HepG2 (cell line): ENCODE results near the gene SNAI3. TPM values are rescaled to one million over a fixed set of nuclear protein-coding genes. Genes with fewer than 3 reads are reported as not detected.

Experiments
- CSRNP1 ChIP-seq: sonication (generic); formaldehyde crosslinking; IDR thresholded peaks from 2 replicates; pipeline ENCODE4 v1.8.1; 2023; ENCODE audit warnings: mild to moderate bottlenecking, missing genetic modification reagents
- EED ChIP-seq: sonication (generic); formaldehyde crosslinking; IDR thresholded peaks from 2 replicates; pipeline ENCODE4 v1.5.0; 2020; ENCODE audit warnings: mild to moderate bottlenecking, missing genetic modification reagents
- HNF1B ChIP-seq: sonication (generic); formaldehyde crosslinking; IDR thresholded peaks from 2 replicates; pipeline ENCODE4 v1.5.1; 2020; ENCODE audit warnings: mild to moderate bottlenecking, moderate library complexity, missing genetic modification reagents
- PHF20 ChIP-seq: sonication (generic); formaldehyde crosslinking; IDR thresholded peaks from 2 replicates; pipeline ENCODE4 v1.5.0; 2020; ENCODE audit warnings: mild to moderate bottlenecking, missing genetic modification reagents
- PHF5A ChIP-seq: IDR thresholded peaks from one replicate; pipeline ENCODE4 v1.6.1; 2018; ENCODE audit warnings: low read depth, missing genetic modification reagents; ENCODE audit not compliant: unreplicated experiment
- PRDM10 ChIP-seq: sonication (generic); formaldehyde crosslinking; IDR thresholded peaks from 2 replicates; pipeline ENCODE4 v1.4.0; 2020; ENCODE audit warnings: low read depth, missing genetic modification reagents
- SAP130 ChIP-seq: IDR thresholded peaks from 2 replicates; pipeline ENCODE4 v1.6.1; 2016; ENCODE audit warnings: low read depth
- SATB2 ChIP-seq: sonication (generic); formaldehyde crosslinking; IDR thresholded peaks from 2 replicates; pipeline ENCODE4 v1.5.0; 2020; ENCODE audit warnings: missing genetic modification reagents
- SP2 ChIP-seq: sonication (generic); formaldehyde crosslinking; IDR thresholded peaks from 2 replicates; pipeline ENCODE4 v1.5.1; 2020; ENCODE audit warnings: mild to moderate bottlenecking, missing genetic modification reagents
- ZBTB7B ChIP-seq: sonication (generic); formaldehyde crosslinking; IDR thresholded peaks from 2 replicates; pipeline ENCODE4 v1.4.0; 2020; ENCODE audit warnings: missing genetic modification reagents
- ZNF225 ChIP-seq: sonication (generic); formaldehyde crosslinking; IDR thresholded peaks from 2 replicates; pipeline ENCODE4 v1.4.0; 2020; ENCODE audit warnings: mild to moderate bottlenecking, missing genetic modification reagents
- ZNF367 ChIP-seq: sonication (generic); formaldehyde crosslinking; IDR thresholded peaks from 2 replicates; pipeline ENCODE4 v1.4.0; 2020; ENCODE audit warnings: missing genetic modification reagents, borderline replicate concordance
- ZSCAN22 ChIP-seq: sonication (generic); formaldehyde crosslinking; IDR thresholded peaks from 2 replicates; pipeline ENCODE4 v1.4.0; 2020; ENCODE audit warnings: mild to moderate bottlenecking, missing genetic modification reagents
- polyA plus RNA-seq, 8 experiments: library from polyadenylated mRNA; depleted of rRNA in 3 of 8; stranded (reverse) in 7 of 8; unstranded in 1 of 8; fragments of >200 nt; fragmentation: Illumina TruSeq in 4 of 8; extraction: Trizol in 4 of 8; gene quantifications; 2 replicates each; pipeline versions ENCODE4 v1.2.1 to v1.2.3, GENCODE V29; 2011 to 2016; ENCODE audit warnings: low read depth in 4 of 8, missing spikeins in 1 of 8, mixed read lengths in 1 of 8; ENCODE audit not compliant: insufficient read depth in 1 of 8
- total RNA-seq, 5 experiments: library from RNA; depleted of rRNA; stranded (reverse); fragments of >200 nt; fragmentation: Illumina TruSeq; extraction: Trizol; gene quantifications; 2 replicates each; pipeline ENCODE4 v1.2.3, GENCODE V29; 2016; ENCODE audit warnings: low read depth in 1 of 5
- TF ChIP-seq, protein P1 (sequence below): sonication (generic); formaldehyde crosslinking; IDR thresholded peaks from 2 replicates; pipeline ENCODE4 v1.8.1; 2023; ENCODE audit warnings: missing genetic modification reagents, mild to moderate bottlenecking, borderline replicate concordance
- TF ChIP-seq, protein P2 (sequence below): fragments of 450-650 bp; IDR thresholded peaks from 2 replicates; pipeline ENCODE4 v1.6.1; 2017; ENCODE audit warnings: mild to moderate bottlenecking
- TF ChIP-seq, protein P3 (sequence below): sonication (generic); formaldehyde crosslinking; IDR thresholded peaks from 2 replicates; pipeline ENCODE4 v1.5.0; 2020; ENCODE audit warnings: mild to moderate bottlenecking, missing genetic modification reagents
- TF ChIP-seq, protein P4 (sequence below): sonication (generic); formaldehyde crosslinking; IDR thresholded peaks from 2 replicates; pipeline ENCODE4 v1.8.1; 2022; ENCODE audit warnings: mild to moderate bottlenecking, missing genetic modification reagents

SNAI3 gene
- total and polyA plus RNA-seq, 2 of the 13 experiments (the other 11 are each of a cell fraction or from before 2014, with no cell fraction given): 0.09 to 0.18 TPM

DNA sequence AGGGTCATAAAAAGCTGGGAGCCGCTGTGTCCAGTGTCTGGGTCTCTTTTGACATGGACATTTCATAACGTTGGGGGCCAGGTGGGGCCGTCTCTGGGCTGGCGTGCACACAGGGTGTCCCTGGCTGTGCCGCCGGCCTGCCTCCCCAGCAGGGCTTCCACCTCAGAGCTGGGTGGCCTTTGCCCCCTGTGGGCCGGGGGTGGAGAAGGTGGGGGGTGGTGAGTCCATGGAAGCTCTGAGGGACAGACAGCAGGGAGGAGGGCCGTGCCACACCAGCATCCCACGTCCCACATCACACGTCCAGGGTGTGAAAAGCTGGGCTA lies 908 bp upstream of the SNAI3 start (continued):
- TF ChIP-seq CSRNP1 (no peak), SAP130 (CRISPR knock-in tag) (peak; percentile 55), ZNF367 (CRISPR knock-in tag) (no peak), ZNF225 (no peak), EED (CRISPR knock-in tag) (no peak; the same call in 1 of the 2 replicates), PRDM10 (CRISPR knock-in tag) (no peak), SP2 (CRISPR knock-in tag) (no peak), PHF20 (0 out of 2 replicates have a peak, but pooled peaks have one; percentile 47), ZSCAN22 (CRISPR knock-in tag) (no peak), ZBTB7B (no peak), SATB2 (CRISPR knock-in tag) (no peak), PHF5A (no peak), HNF1B (CRISPR knock-in tag) (no peak)
- TF ChIP-seq, protein P1, sequence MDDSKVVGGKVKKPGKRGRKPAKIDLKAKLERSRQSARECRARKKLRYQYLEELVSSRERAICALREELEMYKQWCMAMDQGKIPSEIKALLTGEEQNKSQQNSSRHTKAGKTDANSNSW: no peak
- TF ChIP-seq, protein P2, sequence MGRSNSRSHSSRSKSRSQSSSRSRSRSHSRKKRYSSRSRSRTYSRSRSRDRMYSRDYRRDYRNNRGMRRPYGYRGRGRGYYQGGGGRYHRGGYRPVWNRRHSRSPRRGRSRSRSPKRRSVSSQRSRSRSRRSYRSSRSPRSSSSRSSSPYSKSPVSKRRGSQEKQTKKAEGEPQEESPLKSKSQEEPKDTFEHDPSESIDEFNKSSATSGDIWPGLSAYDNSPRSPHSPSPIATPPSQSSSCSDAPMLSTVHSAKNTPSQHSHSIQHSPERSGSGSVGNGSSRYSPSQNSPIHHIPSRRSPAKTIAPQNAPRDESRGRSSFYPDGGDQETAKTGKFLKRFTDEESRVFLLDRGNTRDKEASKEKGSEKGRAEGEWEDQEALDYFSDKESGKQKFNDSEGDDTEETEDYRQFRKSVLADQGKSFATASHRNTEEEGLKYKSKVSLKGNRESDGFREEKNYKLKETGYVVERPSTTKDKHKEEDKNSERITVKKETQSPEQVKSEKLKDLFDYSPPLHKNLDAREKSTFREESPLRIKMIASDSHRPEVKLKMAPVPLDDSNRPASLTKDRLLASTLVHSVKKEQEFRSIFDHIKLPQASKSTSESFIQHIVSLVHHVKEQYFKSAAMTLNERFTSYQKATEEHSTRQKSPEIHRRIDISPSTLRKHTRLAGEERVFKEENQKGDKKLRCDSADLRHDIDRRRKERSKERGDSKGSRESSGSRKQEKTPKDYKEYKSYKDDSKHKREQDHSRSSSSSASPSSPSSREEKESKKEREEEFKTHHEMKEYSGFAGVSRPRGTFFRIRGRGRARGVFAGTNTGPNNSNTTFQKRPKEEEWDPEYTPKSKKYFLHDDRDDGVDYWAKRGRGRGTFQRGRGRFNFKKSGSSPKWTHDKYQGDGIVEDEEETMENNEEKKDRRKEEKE: no peak
- TF ChIP-seq, protein P3, sequence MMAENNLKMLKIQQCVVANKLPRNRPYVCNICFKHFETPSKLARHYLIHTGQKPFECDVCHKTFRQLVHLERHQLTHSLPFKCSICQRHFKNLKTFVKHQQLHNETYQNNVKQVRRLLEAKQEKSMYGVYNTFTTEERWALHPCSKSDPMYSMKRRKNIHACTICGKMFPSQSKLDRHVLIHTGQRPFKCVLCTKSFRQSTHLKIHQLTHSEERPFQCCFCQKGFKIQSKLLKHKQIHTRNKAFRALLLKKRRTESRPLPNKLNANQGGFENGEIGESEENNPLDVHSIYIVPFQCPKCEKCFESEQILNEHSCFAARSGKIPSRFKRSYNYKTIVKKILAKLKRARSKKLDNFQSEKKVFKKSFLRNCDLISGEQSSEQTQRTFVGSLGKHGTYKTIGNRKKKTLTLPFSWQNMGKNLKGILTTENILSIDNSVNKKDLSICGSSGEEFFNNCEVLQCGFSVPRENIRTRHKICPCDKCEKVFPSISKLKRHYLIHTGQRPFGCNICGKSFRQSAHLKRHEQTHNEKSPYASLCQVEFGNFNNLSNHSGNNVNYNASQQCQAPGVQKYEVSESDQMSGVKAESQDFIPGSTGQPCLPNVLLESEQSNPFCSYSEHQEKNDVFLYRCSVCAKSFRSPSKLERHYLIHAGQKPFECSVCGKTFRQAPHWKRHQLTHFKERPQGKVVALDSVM (CRISPR knock-in tag): no peak
- TF ChIP-seq, protein P4, sequence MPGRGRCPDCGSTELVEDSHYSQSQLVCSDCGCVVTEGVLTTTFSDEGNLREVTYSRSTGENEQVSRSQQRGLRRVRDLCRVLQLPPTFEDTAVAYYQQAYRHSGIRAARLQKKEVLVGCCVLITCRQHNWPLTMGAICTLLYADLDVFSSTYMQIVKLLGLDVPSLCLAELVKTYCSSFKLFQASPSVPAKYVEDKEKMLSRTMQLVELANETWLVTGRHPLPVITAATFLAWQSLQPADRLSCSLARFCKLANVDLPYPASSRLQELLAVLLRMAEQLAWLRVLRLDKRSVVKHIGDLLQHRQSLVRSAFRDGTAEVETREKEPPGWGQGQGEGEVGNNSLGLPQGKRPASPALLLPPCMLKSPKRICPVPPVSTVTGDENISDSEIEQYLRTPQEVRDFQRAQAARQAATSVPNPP (CRISPR knock-in tag): no peak
